ENCODE results near the gene SNAPC2. TPM values are rescaled to one million over a fixed set of nuclear protein-coding genes. Genes with fewer than 3 reads are reported as not detected.

The SNAPC2 gene
- polyA plus RNA-seq, 1 donor (not counting 4 experiments of a cell fraction or from before 2014, with no cell fraction given): 10.7 TPM

- no peaks in the 10 kb centered on the region for H4K20me1 ChIP-seq (ENCODE audit: control insufficient read depth, extremely low read depth, insufficient read depth, low read length)
- H3K9me1 ChIP-seq (ENCODE audit: control insufficient read depth, extremely low read depth, insufficient read depth, low read length): no peaks in the 10 kb centered on the region
- no peak overlapping the region for H3K4me3 ChIP-seq (ENCODE audit: control insufficient read depth in 2 of 3, extremely low read depth in 1 of 3, insufficient read depth in 2 of 3, low read depth in 1 of 3, low read length in 3 of 3)
- H3K36me3 ChIP-seq (ENCODE audit: control insufficient read depth in 2 of 2, extremely low read depth in 1 of 2, insufficient read depth in 2 of 2, low read length in 2 of 2): peaks cover 45 to 51% of the 10 kb centered on the region in 2 experiments
- H3K9ac ChIP-seq (ENCODE audit: control insufficient read depth, extremely low read depth, insufficient read depth, low read length): no peak overlapping the region
- H3K27ac ChIP-seq (ENCODE audit: control insufficient read depth, insufficient read depth, low read length): no peak overlapping the region
- H3K4me2 ChIP-seq (ENCODE audit: control insufficient read depth, extremely low read depth, insufficient read depth, low read depth, low read length): no peak overlapping the region
- no peak overlapping the region for H2AFZ ChIP-seq (ENCODE audit: control insufficient read depth, low read length)
- no peaks in the 10 kb centered on the region for H3K4me1 ChIP-seq (ENCODE audit: control insufficient read depth, extremely low read depth, insufficient read depth, low read length)
- no peak for TF ChIP-seq EZH2 (IDR thresholded peaks at IDR 0.05; ENCODE audit: low read length)
- peak; percentile 81 to 93 (median 82) for TF ChIP-seq CTCF (optimal IDR thresholded peaks at IDR 0.05 in 1 of 3, IDR thresholded peaks at IDR 0.05 in 1 of 3, conservative IDR thresholded peaks at IDR 0.05 in 1 of 3; ENCODE audit: extremely low read depth in 1 of 3, insufficient read depth in 2 of 3, low read length in 3 of 3)
- no peaks in the 10 kb centered on the region for H3K9me3 ChIP-seq (ENCODE audit: control insufficient read depth, low read depth, low read length)
- no peak for DNase-seq (ENCODE audit: low read depth, low spot score)
- peaks cover 16% of the 10 kb centered on the region for H3K79me2 ChIP-seq (ENCODE audit: control insufficient read depth, insufficient read depth, low read length)
- FAIRE-seq: no peak
- dilution Hi-C loops (cut with MboI; ENCODE audit: extremely low pct_ligation_motif_present, low sequenced_read_pairs): no loop called here
- H3K27me3 ChIP-seq (ENCODE audit: control insufficient read depth, extremely low read depth, insufficient read depth, low read length): no peaks in the 10 kb centered on the region
These were observed 50.7 kb downstream of the SNAPC2 start for GRCh38 chr19:7970716-7971448.

- Histone ChIP-seq H3K79me2 (ENCODE audit: control insufficient read depth, insufficient read depth, low read length) (peaks cover 20% of the 10 kb centered on the region), H3K9me1 (ENCODE audit: control insufficient read depth, extremely low read depth, insufficient read depth, low read length) (no peaks in the 10 kb centered on the region), H3K4me2 (ENCODE audit: control insufficient read depth, extremely low read depth, insufficient read depth, low read depth, low read length) (no peak overlapping the region), H3K27me3 (ENCODE audit: control insufficient read depth, extremely low read depth, insufficient read depth, low read length) (no peaks in the 10 kb centered on the region), H4K20me1 (ENCODE audit: control insufficient read depth, extremely low read depth, insufficient read depth, low read length) (peaks cover 3% of the 10 kb centered on the region), H2AFZ (ENCODE audit: control insufficient read depth, low read length) (no peak overlapping the region), H3K4me3 (ENCODE audit: control insufficient read depth in 2 of 3, extremely low read depth in 1 of 3, insufficient read depth in 2 of 3, low read depth in 1 of 3, low read length in 3 of 3) (no peak overlapping the region), H3K4me1 (ENCODE audit: control insufficient read depth, extremely low read depth, insufficient read depth, low read length) (no peaks in the 10 kb centered on the region), H3K9me3 (ENCODE audit: control insufficient read depth, low read depth, low read length) (no peaks in the 10 kb centered on the region), H3K27ac (ENCODE audit: control insufficient read depth, insufficient read depth, low read length) (no peak overlapping the region), H3K9ac (ENCODE audit: control insufficient read depth, extremely low read depth, insufficient read depth, low read length) (no peak overlapping the region), H3K36me3 (ENCODE audit: control insufficient read depth in 2 of 2, extremely low read depth in 1 of 2, insufficient read depth in 2 of 2, low read length in 2 of 2) (peaks cover 43 to 56% of the 10 kb centered on the region in 2 experiments)
- dilution Hi-C loops (cut with MboI; ENCODE audit: extremely low pct_ligation_motif_present, low sequenced_read_pairs): no loop called here
- no peak for FAIRE-seq
- TF ChIP-seq CTCF (optimal IDR thresholded peaks at IDR 0.05 in 1 of 3, IDR thresholded peaks at IDR 0.05 in 1 of 3, conservative IDR thresholded peaks at IDR 0.05 in 1 of 3; ENCODE audit: extremely low read depth in 1 of 3, insufficient read depth in 2 of 3, low read length in 3 of 3) (no peak), EZH2 (IDR thresholded peaks at IDR 0.05; ENCODE audit: low read length) (no peak)
- no peak for DNase-seq (ENCODE audit: low read depth, low spot score)
These were observed 51.7 kb downstream of the SNAPC2 start for GRCh38 chr19:7971553-7972520.

Other genes with a start within 250 kb of the SNAPC2 start
- gene MCEMP1, start 243.2 kb upstream of the SNAPC2 start, polyA plus RNA-seq: 0.09 TPM in 1 of 3 replicates, not detected in the others
- 27.7 to 141 TPM (median 54.8 TPM) in 3 replicates for gene TRAPPC5, start 239.5 kb upstream of the SNAPC2 start, polyA plus RNA-seq
- gene FCER2, start 218.2 kb upstream of the SNAPC2 start, polyA plus RNA-seq: 0.14 TPM in 1 of 3 replicates, not detected in the others
- not detected in 3 replicates for gene CLEC4G, start 188.2 kb upstream of the SNAPC2 start, polyA plus RNA-seq
- not detected in 3 replicates for gene CD209, start 172.8 kb upstream of the SNAPC2 start, polyA plus RNA-seq
- gene CLEC4M, start 157.1 kb upstream of the SNAPC2 start, polyA plus RNA-seq: 0.03 TPM in 1 of 3 replicates, not detected in the others
- gene EVI5L, start 90.1 kb upstream of the SNAPC2 start, polyA plus RNA-seq: 7.5 to 14.8 TPM (median 8.5 TPM) in 3 replicates
- gene PRR36, start 45.9 kb upstream of the SNAPC2 start, polyA plus RNA-seq: 0.05 TPM in 2 of 3 replicates, not detected in the other
- gene LRRC8E, start 31.8 kb upstream of the SNAPC2 start, polyA plus RNA-seq: 11.5 to 22.2 TPM (median 13.5 TPM) in 3 replicates
- 8.4 to 11.7 TPM (median 10.9 TPM) in 3 replicates for gene MAP2K7, start 16.5 kb upstream of the SNAPC2 start, polyA plus RNA-seq
- gene TGFBR3L, start 5.5 kb upstream of the SNAPC2 start, polyA plus RNA-seq: 0.28 to 0.72 TPM (median 0.68 TPM) in 3 replicates
- gene CTXN1, start 5.8 kb downstream of the SNAPC2 start, polyA plus RNA-seq: 0.41 to 2.1 TPM (median 1.5 TPM) in 3 replicates
- 32.4 to 37.1 TPM (median 34.8 TPM) in 3 replicates for gene TIMM44, start 23.3 kb downstream of the SNAPC2 start, polyA plus RNA-seq
- 32.6 to 96.8 TPM (median 46.9 TPM) in 3 replicates for gene ELAVL1, start 85.3 kb downstream of the SNAPC2 start, polyA plus RNA-seq
- not detected in 3 replicates for gene CCL25, start 132.4 kb downstream of the SNAPC2 start, polyA plus RNA-seq
- gene FBN3, start 229.3 kb downstream of the SNAPC2 start, polyA plus RNA-seq: not detected in 3 replicates

All from keratinocyte (primary cell).